Mucosa of rectum (tissue), 2 donors: Measurements from ENCODE around the gene C2CD4C.
"Not testable (repeated sequence)": the region's sequence is repeated elsewhere in the genome, so short reads cannot be mapped to it uniquely, and the experiment has no call there.

Experiments used
- H3K27ac ChIP-seq, 2 donors: one replicate each; pipeline ENCODE4 v1.7.0; 2013; ENCODE audit warnings: inconsistent platforms in 2 of 2, low read depth in 2 of 2, low read length in 2 of 2
- H3K27me3 ChIP-seq, 2 donors: one replicate each; pipeline ENCODE4 v1.7.0; 2013; ENCODE audit warnings: low read length in 2 of 2; ENCODE audit not compliant: control insufficient read depth in 2 of 2, insufficient read depth in 2 of 2
- H3K36me3 ChIP-seq, 2 donors: one replicate each; pipeline ENCODE4 v1.7.0; 2013; ENCODE audit warnings: low read length in 2 of 2; ENCODE audit not compliant: control insufficient read depth in 2 of 2, insufficient read depth in 2 of 2
- H3K4me1 ChIP-seq, 2 donors: one replicate each; pipeline ENCODE4 v1.7.0; 2013; ENCODE audit warnings: low read length in 2 of 2, mild to moderate bottlenecking in 1 of 2; ENCODE audit not compliant: control insufficient read depth in 2 of 2, insufficient read depth in 2 of 2
- H3K4me3 ChIP-seq, 2 donors: one replicate each; pipeline ENCODE4 v1.7.0; 2013; ENCODE audit warnings: low read length in 2 of 2
- H3K9ac ChIP-seq, 2 donors: one replicate each; pipeline ENCODE4 v1.7.0; 2013; ENCODE audit warnings: low read length in 2 of 2, low read depth in 1 of 2, mild to moderate bottlenecking in 1 of 2
- H3K9me3 ChIP-seq, 2 donors: one replicate each; pipeline ENCODE4 v1.7.0; 2013; ENCODE audit warnings: low read length in 2 of 2; ENCODE audit not compliant: control insufficient read depth in 2 of 2
- donor health status: healthy.
- donor health status: Normal muscosa, but diverticular disease.

C2CD4C gene

GRCh38 chr19:399370-399769 is 9.6 kb downstream of the C2CD4C start:
- Histone ChIP-seq H3K9ac (no peak overlapping the region), H3K4me1 (no peaks in the 10 kb centered on the region), H3K27me3 (peaks cover 7 to 21% of the 10 kb centered on the region in 2 donors), H3K27ac (no peak overlapping the region), H3K36me3 (no peaks in the 10 kb centered on the region), H3K9me3 (no peaks in the 10 kb centered on the region), H3K4me3 (no peak overlapping the region)

- Histone ChIP-seq H3K27me3 (peaks cover 7 to 21% of the 10 kb centered on the region in 2 donors), H3K9ac (no peak overlapping the region), H3K27ac (no peak overlapping the region), H3K36me3 (no peaks in the 10 kb centered on the region), H3K4me1 (no peaks in the 10 kb centered on the region), H3K9me3 (no peaks in the 10 kb centered on the region), H3K4me3 (no peak overlapping the region)
Observed at GRCh38 chr19:398719-399118, 10.2 kb downstream of the C2CD4C start.

- Histone ChIP-seq H3K4me1 (no peaks in the 10 kb centered on the region), H3K9me3 (no peaks in the 10 kb centered on the region), H3K27me3 (peaks cover under 1 to 17% of the 10 kb centered on the region in 2 donors), H3K9ac (no peak overlapping the region), H3K36me3 (no peaks in the 10 kb centered on the region), H3K27ac (no peak overlapping the region), H3K4me3 (no peak overlapping the region)
Observed at GRCh38 chr19:397941-398706, 10.8 kb downstream of the C2CD4C start.

- no peak overlapping the region for H3K4me3 ChIP-seq
- no peaks in the 10 kb centered on the region for H3K4me1 ChIP-seq
- no peaks in the 10 kb centered on the region for H3K36me3 ChIP-seq
- H3K9ac ChIP-seq, result no peak overlapping the region
- no peaks in the 10 kb centered on the region for H3K9me3 ChIP-seq
- H3K27me3 ChIP-seq, result peaks cover 0 to 12% of the 10 kb centered on the region in 2 donors
- H3K27ac ChIP-seq, result no peak overlapping the region
Observed at GRCh38 chr19:397321-397720, 11.6 kb downstream of the C2CD4C start.

GRCh38 chr19:395467-395866 is 13.5 kb downstream of the C2CD4C start:
- H3K4me1 ChIP-seq, result no peaks in the 10 kb centered on the region
- H3K9ac ChIP-seq, result no peak overlapping the region
- no peak overlapping the region for H3K27ac ChIP-seq
- no peaks in the 10 kb centered on the region for H3K36me3 ChIP-seq
- no peaks in the 10 kb centered on the region for H3K9me3 ChIP-seq
- no peak overlapping the region for H3K4me3 ChIP-seq
- H3K27me3 ChIP-seq, result no peaks in the 10 kb centered on the region

- not testable (repeated sequence) for H3K9ac ChIP-seq, H3K36me3 ChIP-seq, H3K9me3 ChIP-seq, H3K4me3 ChIP-seq, H3K27ac ChIP-seq, H3K4me1 ChIP-seq, H3K27me3 ChIP-seq
Observed at GRCh38 chr19:394857-395256, 14.1 kb downstream of the C2CD4C start.

- not testable (repeated sequence) for H3K27ac ChIP-seq, H3K4me1 ChIP-seq, H3K36me3 ChIP-seq, H3K27me3 ChIP-seq, H3K4me3 ChIP-seq, H3K9me3 ChIP-seq, H3K9ac ChIP-seq
Observed at GRCh38 chr19:393560-393959, 15.4 kb downstream of the C2CD4C start.

- no peaks in the 10 kb centered on the region for H3K9me3 ChIP-seq
- H3K9ac ChIP-seq, result no peak overlapping the region
- H3K27me3 ChIP-seq, result peaks cover 0 to 4% of the 10 kb centered on the region in 2 donors
- H3K4me1 ChIP-seq, result no peaks in the 10 kb centered on the region
- H3K36me3 ChIP-seq, result no peaks in the 10 kb centered on the region
- H3K4me3 ChIP-seq, result no peak overlapping the region
- no peak overlapping the region for H3K27ac ChIP-seq
Observed at GRCh38 chr19:392375-392970, 16.5 kb downstream of the C2CD4C start.

- H3K27ac ChIP-seq, result no peak overlapping the region
- no peaks in the 10 kb centered on the region for H3K9me3 ChIP-seq
- H3K4me1 ChIP-seq, result no peaks in the 10 kb centered on the region
- H3K36me3 ChIP-seq, result no peaks in the 10 kb centered on the region
- no peak overlapping the region for H3K4me3 ChIP-seq
- H3K27me3 ChIP-seq, result peaks cover 0 to 4% of the 10 kb centered on the region in 2 donors
- H3K9ac ChIP-seq, result no peak overlapping the region
Observed at GRCh38 chr19:391726-392374, 17.1 kb downstream of the C2CD4C start.

GRCh38 chr19:391207-391557 is 17.8 kb downstream of the C2CD4C start:
- Histone ChIP-seq H3K4me1 (no peaks in the 10 kb centered on the region), H3K36me3 (no peaks in the 10 kb centered on the region), H3K9ac (no peak overlapping the region), H3K9me3 (no peaks in the 10 kb centered on the region), H3K4me3 (no peak overlapping the region), H3K27me3 (peaks cover 0 to 5% of the 10 kb centered on the region in 2 donors), H3K27ac (no peak overlapping the region)
